CD4-positive, alpha-beta T cell (primary cell): ENCODE data around the gene ITGB2. TPM values are rescaled to one million over a fixed set of nuclear protein-coding genes. Genes with fewer than 3 reads are reported as not detected.

Experiments
- ATAC-seq: fragments of 200-7000 bp; cut with Tn5 transposase; one replicate; pipeline ENCODE4 v1.10.0; 2022; ENCODE audit warnings: mild to moderate bottlenecking; ENCODE audit not compliant: poor library complexity
- CTCF ChIA-PET: fragments of 350-600 bp; sonication (Branson Sonifier 250); formaldehyde crosslinking; loops from one replicate; lab custom pipeline; 2021; ENCODE audit warnings: antibody characterized with exemption, inconsistent platforms; lab: Charles Lee
- POLR2A ChIA-PET: fragments of 350-600 bp; sonication (Branson Sonifier 250); formaldehyde crosslinking; loops from one replicate; lab custom pipeline; 2021; ENCODE audit warnings: antibody characterized with exemption, inconsistent platforms; lab: Charles Lee
- DNase-seq, 14 experiments: peaks; one replicate each; pipeline ENCODE4 v3.0.0-alpha.2; 2013 to 2020; ENCODE audit warnings: mixed read lengths in 2 of 14
- H3K27ac ChIP-seq, 2 donors: one replicate each; pipeline versions ENCODE4 v1.5.1 to v1.7.0; 2013; ENCODE audit warnings: low read length in 2 of 2, low read depth in 1 of 2, mild to moderate bottlenecking in 1 of 2
- H3K27me3 ChIP-seq, 2 experiments: 1 replicate in 1 of 2; 2 replicates in 1 of 2; pipeline versions ENCODE4 v1.6.1 to v1.7.0; 2013; ENCODE audit warnings: low read length in 2 of 2, control low read depth in 1 of 2, mild to moderate bottlenecking in 1 of 2, moderate library complexity in 1 of 2; ENCODE audit not compliant: insufficient read depth in 2 of 2, control insufficient read depth in 1 of 2
- H3K36me3 ChIP-seq: one replicate; pipeline ENCODE4 v1.6.1; 2013; ENCODE audit warnings: low read length, control low read depth; ENCODE audit not compliant: insufficient read depth
- H3K4me1 ChIP-seq: one replicate; pipeline ENCODE4 v1.6.1; 2013; ENCODE audit warnings: low read length, control low read depth; ENCODE audit not compliant: insufficient read depth
- H3K4me3 ChIP-seq: one replicate; pipeline ENCODE4 v1.5.1; 2013; ENCODE audit warnings: mild to moderate bottlenecking, low read length, moderate library complexity
- H3K9me3 ChIP-seq, 2 experiments: 1 replicate in 1 of 2; 2 replicates in 1 of 2; pipeline versions ENCODE4 v1.6.1 to v1.7.0; 2013; ENCODE audit warnings: low read length in 2 of 2, mild to moderate bottlenecking in 2 of 2, control low read depth in 1 of 2, moderate library complexity in 1 of 2; ENCODE audit not compliant: control insufficient read depth in 1 of 2, insufficient read depth in 1 of 2
- H3K27ac Mint-ChIP-seq: one replicate; pipeline ENCODE4 v1.8.0; 2020; ENCODE audit warnings: mixed read lengths
- H3K27me3 Mint-ChIP-seq: one replicate; pipeline ENCODE4 v1.8.0; 2021; ENCODE audit warnings: mixed read lengths
- H3K36me3 Mint-ChIP-seq: one replicate; pipeline ENCODE4 v1.8.0; 2021; ENCODE audit warnings: low read depth, mixed read lengths
- H3K4me1 Mint-ChIP-seq: one replicate; pipeline ENCODE4 v1.8.0; 2021; ENCODE audit warnings: low read depth, mixed read lengths
- H3K4me3 Mint-ChIP-seq: one replicate; pipeline ENCODE4 v1.8.0; 2020; ENCODE audit warnings: mild to moderate bottlenecking, mixed read lengths
- H3K9me3 Mint-ChIP-seq: one replicate; pipeline ENCODE4 v1.8.0; 2020; ENCODE audit warnings: mixed read lengths
- CTCF ChIP-seq: fragments of 200-600 bp; IDR thresholded peaks from one replicate; pipeline ENCODE4 v1.8.0; 2022; ENCODE audit warnings: antibody characterized with exemption, mild to moderate bottlenecking
- intact Hi-C, 2 experiments: fragments of 100-400 bp; cut with DNase I in 1 of 2; cut with micrococcal nuclease in 1 of 2; formaldehyde crosslinking; loops; one replicate each; pipeline versions ENCODE4 v1.15.1 to v1.9.0; 2023 to 2025; cut with DNase I, micrococcal nuclease
- total RNA-seq, 174 experiments: library from RNA in 2 of 174; stranded (reverse) in 2 of 174; gene quantifications; one replicate each; pipeline ENCODE4 v1.2.3 and lab custom pipeline; 2021 to 2026

The ITGB2 gene
- total RNA-seq, 2 experiments from 2014 or later: 283 to 284 TPM

- DNase-seq: no peak
- Mint-ChIP-seq H3K36me3 (peaks cover 10% of the 10 kb centered on the region), H3K4me1 (peaks cover 96% of the 10 kb centered on the region), H3K4me3 (peak overlapping the region; percentile 77), H3K27me3 (no peaks in the 10 kb centered on the region), H3K27ac (peak overlapping the region; percentile 96), H3K9me3 (no peaks in the 10 kb centered on the region)
- Histone ChIP-seq H3K9me3 (no peaks in the 10 kb centered on the region), H3K36me3 (no peaks in the 10 kb centered on the region), H3K27ac (peak overlapping the region; percentile 53 to 70), H3K27me3 (no peaks in the 10 kb centered on the region), H3K4me1 (peaks cover 82% of the 10 kb centered on the region), H3K4me3 (no peak overlapping the region)
- no peak for TF ChIP-seq CTCF
- ChIA-PET CTCF (interaction anchor here (1.8 kb wide), 1 partner anchor 50 kb away, joined by 5 read pairs; no protein-coding TSS in a partner anchor), POLR2A (interaction anchor here (0.8 to 1.8 kb wide), 4 partner anchors 9 to 53 kb away, joined by 3 to 17 read pairs (median 6); no protein-coding TSS in a partner anchor)
- no peak for ATAC-seq
- intact Hi-C loops: loop anchor here in 1 of 2 experiments (5.0 kb wide), 1 partner anchor 152 kb away; no protein-coding TSS in a partner anchor
Observed at GRCh38 chr21:44925378-44925755, 4.7 kb upstream of the ITGB2 start.

- ChIA-PET CTCF (no interaction called here), POLR2A (interaction anchor here (0.8 to 1.8 kb wide), 4 partner anchors 8 to 52 kb away, joined by 3 to 17 read pairs (median 6); no protein-coding TSS in a partner anchor)
- H3K27ac ChIP-seq: peak overlapping the region; percentile 53 to 70
- DNase-seq (peak in 3 of 14 experiments; percentile 45 to 74 (median 71)), ATAC-seq (peak; percentile 12)
- H3K4me3 ChIP-seq: peak overlapping the region; percentile 0
- H3K27me3 Mint-ChIP-seq: no peaks in the 10 kb centered on the region
- TF ChIP-seq CTCF: no peak
- H3K27me3 ChIP-seq: no peaks in the 10 kb centered on the region
- H3K4me1 ChIP-seq: peaks cover 76% of the 10 kb centered on the region
- no peaks in the 10 kb centered on the region for H3K9me3 Mint-ChIP-seq
- no peaks in the 10 kb centered on the region for H3K36me3 ChIP-seq
- H3K4me3 Mint-ChIP-seq: peak overlapping the region; percentile 77
- H3K4me1 Mint-ChIP-seq: peaks cover 94% of the 10 kb centered on the region
- no peaks in the 10 kb centered on the region for H3K9me3 ChIP-seq
- intact Hi-C loops: loop anchor here in 1 of 2 experiments (5.0 kb wide), 1 partner anchor 153 kb away; no protein-coding TSS in a partner anchor
- H3K36me3 Mint-ChIP-seq: peaks cover 15% of the 10 kb centered on the region
- H3K27ac Mint-ChIP-seq: peak overlapping the region; percentile 96
Observed at GRCh38 chr21:44924606-44925377, 4.1 kb upstream of the ITGB2 start.

GRCh38 chr21:44923480-44924084, 2.9 kb upstream of the ITGB2 start:
- DNase-seq (no peak), ATAC-seq (no peak)
- Histone ChIP-seq H3K4me1 (peaks cover 68% of the 10 kb centered on the region), H3K27ac (peak overlapping the region in 1 of 2 donors; percentile 55), H3K36me3 (peaks cover 1% of the 10 kb centered on the region), H3K27me3 (no peaks in the 10 kb centered on the region), H3K4me3 (peak overlapping the region; percentile 80), H3K9me3 (no peaks in the 10 kb centered on the region)
- no peaks in the 10 kb centered on the region for H3K9me3 Mint-ChIP-seq
- no peak for TF ChIP-seq CTCF
- no peaks in the 10 kb centered on the region for H3K27me3 Mint-ChIP-seq
- peak overlapping the region; percentile 66 for H3K4me3 Mint-ChIP-seq
- H3K36me3 Mint-ChIP-seq: peaks cover 23% of the 10 kb centered on the region
- ChIA-PET POLR2A (interaction anchor here (1.8 kb wide), 1 partner anchor 12 kb away, joined by 9 read pairs; no protein-coding TSS in a partner anchor), CTCF (no interaction called here)
- intact Hi-C loops: no loop called here
- peaks cover 84% of the 10 kb centered on the region for H3K4me1 Mint-ChIP-seq
- H3K27ac Mint-ChIP-seq: peak overlapping the region; percentile 96
